ENCODE data around the gene SKA2.

DNA sequence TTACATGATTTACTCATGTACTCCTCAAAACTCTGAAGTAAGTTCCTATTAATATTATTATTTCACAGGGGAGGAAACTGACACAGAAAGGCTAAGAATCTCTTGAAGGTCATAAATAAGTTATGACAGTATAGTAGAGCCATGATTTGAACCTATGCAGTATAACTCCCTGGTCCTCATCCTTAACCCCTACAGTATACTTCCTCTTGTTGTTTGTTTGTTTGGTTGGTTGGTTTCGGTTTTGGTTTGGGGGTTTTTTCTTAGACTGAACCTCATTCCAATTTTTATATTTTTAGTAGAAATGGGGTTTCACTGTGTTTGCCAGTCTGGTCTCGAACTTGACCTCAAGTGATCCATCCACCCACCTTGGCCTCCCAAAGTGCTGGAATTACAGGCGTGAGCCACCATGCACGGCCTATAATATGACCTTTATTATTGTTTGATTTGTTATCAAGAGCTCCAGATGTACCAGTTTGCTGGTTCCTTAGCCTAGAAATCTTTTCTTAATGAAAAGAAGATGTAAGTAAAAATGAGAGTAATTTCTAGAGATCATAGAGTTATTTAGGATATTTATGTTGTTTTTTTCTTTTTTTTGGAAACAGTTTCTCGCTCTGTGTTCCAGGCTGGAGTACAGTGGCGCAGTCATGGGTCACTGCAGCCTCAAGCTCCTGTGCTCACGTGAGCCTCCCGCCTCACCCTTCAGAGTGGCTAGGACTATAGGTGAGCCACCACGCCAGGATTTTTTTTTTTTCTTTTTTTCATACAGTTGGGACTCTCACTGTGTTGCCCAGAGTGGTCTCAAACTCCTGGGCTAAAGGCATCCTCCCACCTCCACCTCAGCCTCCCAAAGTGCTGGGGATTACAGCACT is 5.4 kb upstream of the SKA2 start:
- no peak for TF ChIP-seq POLR2A (IDR thresholded peaks at IDR 0.05)
- TF ChIP-seq, protein P1, sequence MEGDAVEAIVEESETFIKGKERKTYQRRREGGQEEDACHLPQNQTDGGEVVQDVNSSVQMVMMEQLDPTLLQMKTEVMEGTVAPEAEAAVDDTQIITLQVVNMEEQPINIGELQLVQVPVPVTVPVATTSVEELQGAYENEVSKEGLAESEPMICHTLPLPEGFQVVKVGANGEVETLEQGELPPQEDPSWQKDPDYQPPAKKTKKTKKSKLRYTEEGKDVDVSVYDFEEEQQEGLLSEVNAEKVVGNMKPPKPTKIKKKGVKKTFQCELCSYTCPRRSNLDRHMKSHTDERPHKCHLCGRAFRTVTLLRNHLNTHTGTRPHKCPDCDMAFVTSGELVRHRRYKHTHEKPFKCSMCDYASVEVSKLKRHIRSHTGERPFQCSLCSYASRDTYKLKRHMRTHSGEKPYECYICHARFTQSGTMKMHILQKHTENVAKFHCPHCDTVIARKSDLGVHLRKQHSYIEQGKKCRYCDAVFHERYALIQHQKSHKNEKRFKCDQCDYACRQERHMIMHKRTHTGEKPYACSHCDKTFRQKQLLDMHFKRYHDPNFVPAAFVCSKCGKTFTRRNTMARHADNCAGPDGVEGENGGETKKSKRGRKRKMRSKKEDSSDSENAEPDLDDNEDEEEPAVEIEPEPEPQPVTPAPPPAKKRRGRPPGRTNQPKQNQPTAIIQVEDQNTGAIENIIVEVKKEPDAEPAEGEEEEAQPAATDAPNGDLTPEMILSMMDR (IDR thresholded peaks at IDR 0.05): no peak
